Embryonic facial prominence (tissue), 1 donor: ENCODE measurements around the gene POLR2E.
"Not testable (repeated sequence)": the region's sequence is repeated elsewhere in the genome, so short reads cannot be mapped to it uniquely, and the experiment has no call there.

Source experiments
- DNase-seq: peaks from one replicate; pipeline ENCODE4 v3.0.0-alpha.2; 2016; ENCODE audit errors: extremely low spot score

POLR2E gene

GRCh38 chr19:1094978-1095701, at the start of gene POLR2E:
Gene POLR2E (minus strand): TSS chr19:1095375. CDS start chr19:1095315, 60 bp downstream.
- DNase-seq = peak; percentile 97

DNA sequence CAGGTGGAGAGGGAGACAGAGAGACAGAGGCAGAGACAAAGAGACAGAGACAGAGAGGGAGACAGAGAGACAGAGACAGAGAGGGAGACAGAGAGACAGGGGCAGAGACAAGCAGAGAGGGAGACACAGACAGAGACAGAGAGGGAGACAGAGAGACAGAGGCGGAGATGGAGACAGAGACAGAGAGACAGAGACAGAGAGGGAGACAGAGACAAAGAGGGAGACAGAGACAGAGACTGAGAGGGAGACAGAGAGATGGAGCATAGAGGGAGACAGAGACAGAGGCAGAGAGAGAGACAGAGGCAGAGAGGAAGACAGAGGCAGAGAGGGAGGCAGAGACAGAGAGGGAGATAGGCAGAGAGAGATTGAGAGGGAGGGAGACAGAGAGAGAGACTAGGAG, 49.6 kb upstream of the POLR2E start:
- DNase-seq = no peak

DNA sequence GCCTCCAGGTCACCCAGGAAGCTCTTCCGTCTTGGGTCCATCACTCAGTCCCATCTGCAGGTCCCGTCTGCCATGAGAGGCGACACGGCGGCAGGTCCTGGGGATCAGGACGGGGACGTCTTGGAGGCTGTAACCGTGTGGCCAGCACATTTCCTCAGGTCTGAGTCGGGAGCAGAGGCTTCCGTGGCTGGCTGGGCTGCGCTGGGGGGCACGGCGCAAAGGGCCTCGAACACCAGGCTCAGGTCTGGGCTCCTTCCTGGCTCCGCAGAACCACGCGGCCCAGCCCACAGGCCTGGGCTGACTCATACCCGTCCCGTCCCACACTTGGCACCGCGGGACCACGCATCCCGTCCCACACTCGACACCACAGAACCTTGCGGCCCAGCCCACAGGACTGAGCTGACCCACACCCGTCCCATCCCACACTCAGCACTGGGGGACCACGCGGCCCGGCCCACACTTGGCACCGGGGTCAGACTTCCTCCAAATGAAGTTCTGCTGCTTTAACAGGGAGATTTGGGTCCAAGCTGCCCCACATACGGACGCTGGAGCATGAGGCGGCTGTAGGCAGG, 48.7 kb upstream of the POLR2E start:
- DNase-seq = no peak

DNA sequence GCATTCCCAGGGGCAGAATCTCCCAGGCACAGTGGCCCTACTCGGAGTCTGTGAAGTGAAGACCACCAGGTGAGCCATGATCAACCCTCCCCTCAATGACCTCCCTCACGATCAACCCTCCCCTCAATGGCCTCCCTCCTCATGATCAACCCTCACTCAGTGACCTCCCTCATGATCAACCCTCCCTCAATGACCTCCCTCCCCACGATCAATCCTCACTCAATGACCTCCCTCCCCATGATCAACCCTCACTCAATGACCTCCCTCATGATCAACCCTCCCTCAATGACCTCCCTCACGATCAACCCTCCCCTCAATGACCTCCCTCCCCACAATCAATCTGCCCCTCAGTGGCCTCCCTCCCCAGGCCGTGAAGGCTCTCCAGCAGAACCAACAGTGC, 46.8 kb upstream of the POLR2E start:
- no peak for DNase-seq

DNA sequence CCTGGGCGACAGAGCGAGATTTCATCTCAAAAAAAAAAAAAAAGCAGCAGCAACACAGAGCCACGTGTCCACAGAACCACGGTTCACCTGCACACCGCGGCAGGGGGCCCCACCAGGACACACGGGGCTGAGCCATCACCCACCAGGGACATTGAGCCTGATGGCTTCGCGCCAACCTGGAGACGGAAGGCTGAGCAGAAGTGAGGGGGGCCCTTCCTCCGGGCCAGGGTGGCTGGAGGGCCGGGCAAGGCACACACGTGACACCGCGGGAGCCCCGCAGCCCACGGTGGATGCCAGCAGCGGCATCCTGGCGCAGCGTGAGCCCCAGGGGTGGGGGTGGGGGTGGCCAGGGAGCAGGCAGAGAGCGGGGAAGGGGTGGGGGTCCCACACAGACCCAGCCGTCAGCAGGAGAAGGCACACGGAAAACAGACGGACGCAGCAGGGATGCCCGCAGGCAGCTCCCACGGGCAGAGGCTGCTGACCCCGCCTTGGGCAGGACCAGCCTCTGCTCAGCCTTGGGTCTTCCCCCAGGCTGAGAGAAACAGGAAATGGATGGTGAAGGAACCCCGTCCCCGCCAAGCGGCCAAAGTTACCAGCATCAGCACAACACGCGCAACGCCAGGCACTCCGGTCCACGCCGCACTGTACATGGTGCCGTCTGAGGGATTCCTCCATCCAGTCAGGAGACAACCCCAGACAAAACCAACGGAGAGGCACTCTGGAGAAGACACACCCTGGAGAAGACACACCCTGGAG, 45.3 kb upstream of the POLR2E start:
- DNase-seq = no peak

DNA sequence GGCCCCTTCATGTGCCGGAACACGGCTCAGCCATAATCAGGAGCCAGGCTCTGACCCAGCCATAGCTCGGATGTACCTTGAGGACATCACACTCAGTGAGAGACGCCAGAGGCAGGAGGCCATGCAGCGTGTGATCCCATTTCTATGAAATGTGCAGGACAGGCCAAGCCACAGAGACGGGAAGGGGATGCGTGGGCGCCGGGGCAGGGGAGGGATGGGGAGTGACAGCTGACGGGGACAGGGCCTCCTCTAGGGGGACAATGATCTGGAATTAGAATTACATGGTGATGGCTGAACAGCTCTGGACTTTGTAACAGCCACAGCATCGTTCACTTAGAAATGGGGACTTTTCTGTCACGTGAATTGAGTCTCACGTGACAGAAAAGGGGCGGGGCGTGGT, 44.0 kb upstream of the POLR2E start:
- no peak for DNase-seq

GRCh38 chr19:1138121-1138520, 42.9 kb upstream of the POLR2E start:
- DNase-seq = no peak

DNA sequence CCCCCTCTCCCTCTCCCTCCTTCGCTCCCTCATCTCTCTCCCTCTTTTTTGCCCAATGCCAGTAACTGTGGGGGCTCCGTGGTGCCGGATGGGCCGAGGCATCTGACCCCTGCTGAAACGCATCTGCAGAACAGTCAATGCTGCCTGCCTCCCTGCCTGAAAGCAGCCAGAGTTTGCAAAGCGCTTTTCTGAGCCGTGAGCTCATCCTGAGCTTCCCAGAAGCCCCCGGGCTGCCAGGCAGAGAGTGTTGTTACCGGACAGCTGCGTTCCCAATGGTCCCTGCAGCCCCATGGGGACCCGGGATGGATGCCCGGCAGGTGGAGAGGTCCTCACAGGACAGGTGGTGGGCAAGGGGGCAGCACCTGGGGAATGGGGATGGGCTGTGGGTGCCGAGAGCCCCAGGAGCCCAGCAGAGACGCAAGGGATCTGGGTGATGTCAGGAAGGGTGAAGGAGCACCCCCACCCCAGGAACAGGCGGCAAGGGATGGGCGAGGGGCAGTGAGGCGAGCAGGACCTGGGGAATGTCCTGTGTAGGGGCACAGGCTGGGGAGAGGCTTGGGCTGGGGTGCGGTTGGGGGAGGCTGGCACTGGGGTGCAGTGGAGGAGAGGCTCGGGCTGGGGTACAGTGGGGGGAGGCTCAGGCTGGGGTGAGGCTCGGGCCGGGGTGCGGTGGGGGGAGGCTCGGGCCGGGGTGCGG, 41.6 kb upstream of the POLR2E start:
- DNase-seq = no peak

DNA sequence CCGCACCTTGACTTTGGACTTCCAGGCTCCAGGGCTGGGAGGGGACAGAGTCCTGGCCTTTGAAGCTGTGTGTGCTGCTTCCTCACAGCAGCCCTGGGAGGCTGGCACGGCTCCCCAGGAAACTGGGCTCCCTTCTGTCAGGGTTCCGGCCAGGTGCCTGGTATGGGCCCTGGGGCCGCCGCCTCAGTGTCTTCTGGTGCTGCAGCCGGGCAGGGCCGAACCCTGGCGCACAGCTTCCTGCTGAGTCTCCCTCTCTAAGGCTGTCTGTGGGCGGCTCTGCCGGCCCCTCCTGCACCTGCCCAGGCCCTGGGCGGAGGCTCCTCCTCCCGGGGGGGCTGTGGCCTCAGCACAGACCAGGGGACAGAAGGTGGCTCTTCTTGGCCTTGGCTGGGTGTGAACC, 41.0 kb upstream of the POLR2E start:
- no peak for DNase-seq

DNA sequence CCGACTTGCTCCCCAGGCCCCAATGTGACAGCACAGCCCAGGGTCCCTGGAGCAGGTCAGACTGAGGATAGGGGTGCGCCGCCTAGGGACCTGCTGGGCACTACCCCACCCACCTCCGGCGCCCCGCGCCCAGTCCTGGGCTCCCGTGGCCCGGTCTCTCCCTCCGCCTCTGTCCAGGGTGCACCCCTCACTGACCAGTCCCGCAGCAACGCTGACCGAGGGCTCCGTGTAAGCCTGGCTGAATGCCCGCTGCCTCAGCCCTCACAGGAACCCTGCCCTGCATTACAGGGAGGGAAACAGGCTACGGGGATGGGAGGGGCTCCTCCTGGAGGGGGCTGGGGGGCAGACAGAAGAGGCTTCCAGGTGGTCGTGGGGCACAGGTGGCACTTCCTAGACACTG, 40.3 kb upstream of the POLR2E start:
- no peak for DNase-seq

DNA sequence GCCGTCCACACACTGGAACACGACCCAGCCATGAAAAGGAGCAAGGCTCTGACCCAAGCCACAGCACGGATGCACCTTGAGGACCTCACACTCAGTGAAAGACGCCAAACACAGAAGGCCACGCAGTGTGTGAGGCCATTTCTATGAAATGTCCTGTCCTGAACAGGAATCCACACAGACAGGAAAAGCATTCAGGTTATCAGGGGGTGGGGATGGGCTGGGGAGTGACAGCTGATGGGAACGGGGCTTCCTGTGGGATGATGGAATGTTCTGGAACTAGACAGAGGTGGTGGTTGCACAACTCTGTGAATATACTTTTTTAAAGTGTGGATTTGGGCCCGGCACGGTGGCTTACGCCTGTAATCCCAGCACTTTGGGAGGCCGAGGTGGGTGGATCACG, 39.3 kb upstream of the POLR2E start:
- no peak for DNase-seq

GRCh38 chr19:1133471-1133929, 38.3 kb upstream of the POLR2E start:
- DNase-seq = no peak

GRCh38 chr19:1132552-1133383, 37.6 kb upstream of the POLR2E start:
- DNase-seq = no peak

GRCh38 chr19:1131718-1132551, 36.8 kb upstream of the POLR2E start:
- peak; percentile 59 for DNase-seq

- no peak for DNase-seq
These were observed 35.9 kb upstream of the POLR2E start for GRCh38 chr19:1130771-1131717.

GRCh38 chr19:1129535-1129934, 34.4 kb upstream of the POLR2E start:
- no peak for DNase-seq

GRCh38 chr19:1129084-1129483, 33.9 kb upstream of the POLR2E start:
- DNase-seq = not testable (repeated sequence)

- no peak for DNase-seq
These were observed 32.9 kb upstream of the POLR2E start for GRCh38 chr19:1128106-1128505.
